Stimulated activated CD8-positive, alpha-beta memory T cell treated with anti-CD3 and anti-CD28 coated beads, Interleukin-7, amount 100 ng/mL, for 4 hours (primary cell): Measurements from ENCODE around the gene NR1I2.

ENCODE experiments used
- DNase-seq, 2 donors: peaks; one replicate each; pipeline ENCODE4 v3.0.0-alpha.2; 2020; ENCODE audit warnings: low read depth in 2 of 2

NR1I2 gene

GRCh38 chr3:119781330-119782198 is at the start of gene NR1I2:
Gene NR1I2, plus strand, starts transcription at chr3:119782101.
- no peak for DNase-seq

GRCh38 chr3:119733812-119734211 is 48.1 kb upstream of the NR1I2 start:
- no peak for DNase-seq

GRCh38 chr3:119738741-119739140 is 43.2 kb upstream of the NR1I2 start:
- DNase-seq, result no peak

- DNase-seq, result no peak
Measured at GRCh38 chr3:119741657-119742590, 40.0 kb upstream of the NR1I2 start.

GRCh38 chr3:119743921-119744320 is 38.0 kb upstream of the NR1I2 start:
- DNase-seq, result no peak

- DNase-seq, result no peak
Measured at GRCh38 chr3:119745942-119746341, 36.0 kb upstream of the NR1I2 start.

GRCh38 chr3:119746423-119746822 is 35.5 kb upstream of the NR1I2 start:
- DNase-seq, result no peak

- DNase-seq, result no peak
Measured at GRCh38 chr3:119747357-119747756, 34.5 kb upstream of the NR1I2 start.

GRCh38 chr3:119748991-119749390 is 32.9 kb upstream of the NR1I2 start:
- DNase-seq, result no peak

GRCh38 chr3:119751423-119751822 is 30.5 kb upstream of the NR1I2 start:
- DNase-seq, result no peak

GRCh38 chr3:119759962-119760361 is 21.9 kb upstream of the NR1I2 start:
- no peak for DNase-seq

- no peak for DNase-seq
Measured at GRCh38 chr3:119762876-119763275, 19.0 kb upstream of the NR1I2 start.

GRCh38 chr3:119763466-119763865 is 18.4 kb upstream of the NR1I2 start:
- no peak for DNase-seq

- no peak for DNase-seq
Measured at GRCh38 chr3:119765239-119765638, 16.7 kb upstream of the NR1I2 start.

- DNase-seq, result no peak
Measured at GRCh38 chr3:119767936-119768601, 13.8 kb upstream of the NR1I2 start.

GRCh38 chr3:119768668-119769393 is 13.1 kb upstream of the NR1I2 start:
- DNase-seq, result no peak

- DNase-seq, result no peak
Measured at GRCh38 chr3:119769394-119770149, 12.3 kb upstream of the NR1I2 start.

- no peak for DNase-seq
Measured at GRCh38 chr3:119774444-119774843, 7.5 kb upstream of the NR1I2 start.

- DNase-seq, result no peak
Measured at GRCh38 chr3:119776304-119776703, 5.6 kb upstream of the NR1I2 start.

- no peak for DNase-seq
Measured at GRCh38 chr3:119778176-119778575, 3.7 kb upstream of the NR1I2 start.

GRCh38 chr3:119778811-119779210 is 3.1 kb upstream of the NR1I2 start:
- DNase-seq, result no peak
